T-helper 1 cell treated with Interleukin-12 subunit alpha and Interleukin-12 subunit beta and Interleukin-4 antibody, amounts not matched to agents 30 μg/mL and 1 μg/mL, for 36 hours (primary cell): ENCODE measurements around the gene COPS8.

Experiments
- H3K27ac Mint-ChIP-seq: one replicate; pipeline ENCODE4 v1.8.0; 2021; ENCODE audit warnings: mild to moderate bottlenecking, mixed read lengths
- H3K27me3 Mint-ChIP-seq: one replicate; pipeline ENCODE4 v1.8.0; 2021; ENCODE audit warnings: low read depth, mixed read lengths
- H3K36me3 Mint-ChIP-seq: one replicate; pipeline ENCODE4 v1.8.0; 2021; ENCODE audit warnings: low read depth, mixed read lengths
- H3K4me1 Mint-ChIP-seq: one replicate; pipeline ENCODE4 v1.8.0; 2021; ENCODE audit warnings: low read depth, mixed read lengths
- H3K4me3 Mint-ChIP-seq: one replicate; pipeline ENCODE4 v1.8.0; 2021; ENCODE audit warnings: mild to moderate bottlenecking, moderate library complexity, mixed read lengths
- H3K9me3 Mint-ChIP-seq: one replicate; pipeline ENCODE4 v1.8.0; 2021; ENCODE audit warnings: mixed read lengths

The COPS8 gene

DNA sequence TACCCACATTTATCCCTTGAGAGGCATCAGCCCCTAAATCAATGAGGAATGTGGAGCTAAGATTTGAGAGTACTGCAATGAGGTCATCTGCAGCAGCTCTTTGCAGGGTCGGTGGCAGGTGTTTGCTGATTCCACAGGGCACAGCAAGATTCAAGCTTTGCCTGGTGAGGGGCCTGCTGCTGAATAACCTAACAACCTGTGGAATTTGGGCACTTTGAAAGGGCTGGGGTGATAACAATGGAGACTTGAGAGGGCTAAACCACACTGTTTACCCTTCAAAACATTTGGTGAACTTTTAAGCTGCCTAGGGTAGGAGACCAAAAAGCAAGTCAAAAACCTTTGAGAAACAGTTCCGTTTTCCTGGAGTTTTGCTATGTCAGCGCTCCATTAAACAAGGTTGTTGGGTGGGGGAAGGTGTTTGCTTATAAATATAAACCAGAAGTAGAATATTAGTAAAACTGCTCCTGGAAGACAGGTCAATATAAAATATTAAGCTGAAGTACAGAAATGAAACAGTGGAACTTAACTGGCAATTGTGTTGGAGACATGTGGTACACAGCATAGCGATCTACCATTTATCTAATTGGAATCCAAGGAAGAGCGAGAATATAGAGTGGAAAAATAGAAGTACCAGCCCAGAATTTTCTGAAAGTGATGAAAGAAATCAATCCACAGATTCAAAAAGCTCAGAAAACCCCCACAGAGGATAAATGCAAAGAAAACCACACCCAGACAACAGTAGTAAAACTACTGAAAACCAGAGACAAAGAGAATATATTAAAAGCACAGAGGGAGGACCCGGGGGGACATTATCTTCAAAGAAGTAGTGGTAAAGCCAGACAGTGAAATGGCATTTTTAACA lies 15.7 kb downstream of the COPS8 start:
- Mint-ChIP-seq H3K27ac (no peak overlapping the region), H3K36me3 (peaks cover 28% of the 10 kb centered on the region), H3K4me3 (no peak overlapping the region), H3K4me1 (no peaks in the 10 kb centered on the region), H3K27me3 (no peaks in the 10 kb centered on the region), H3K9me3 (no peaks in the 10 kb centered on the region)

- Mint-ChIP-seq H3K4me3 (no peak overlapping the region), H3K36me3 (peaks cover 19% of the 10 kb centered on the region), H3K27me3 (no peaks in the 10 kb centered on the region), H3K27ac (no peak overlapping the region), H3K4me1 (no peaks in the 10 kb centered on the region), H3K9me3 (no peaks in the 10 kb centered on the region)
Measured at GRCh38 chr2:237102428-237102827, 16.7 kb downstream of the COPS8 start.

GRCh38 chr2:237109421-237109934 lies 23.8 kb downstream of the COPS8 start:
- Mint-ChIP-seq H3K36me3 (peaks cover 5% of the 10 kb centered on the region), H3K4me1 (no peaks in the 10 kb centered on the region), H3K4me3 (no peak overlapping the region), H3K27ac (no peak overlapping the region), H3K9me3 (no peaks in the 10 kb centered on the region), H3K27me3 (no peaks in the 10 kb centered on the region)

DNA sequence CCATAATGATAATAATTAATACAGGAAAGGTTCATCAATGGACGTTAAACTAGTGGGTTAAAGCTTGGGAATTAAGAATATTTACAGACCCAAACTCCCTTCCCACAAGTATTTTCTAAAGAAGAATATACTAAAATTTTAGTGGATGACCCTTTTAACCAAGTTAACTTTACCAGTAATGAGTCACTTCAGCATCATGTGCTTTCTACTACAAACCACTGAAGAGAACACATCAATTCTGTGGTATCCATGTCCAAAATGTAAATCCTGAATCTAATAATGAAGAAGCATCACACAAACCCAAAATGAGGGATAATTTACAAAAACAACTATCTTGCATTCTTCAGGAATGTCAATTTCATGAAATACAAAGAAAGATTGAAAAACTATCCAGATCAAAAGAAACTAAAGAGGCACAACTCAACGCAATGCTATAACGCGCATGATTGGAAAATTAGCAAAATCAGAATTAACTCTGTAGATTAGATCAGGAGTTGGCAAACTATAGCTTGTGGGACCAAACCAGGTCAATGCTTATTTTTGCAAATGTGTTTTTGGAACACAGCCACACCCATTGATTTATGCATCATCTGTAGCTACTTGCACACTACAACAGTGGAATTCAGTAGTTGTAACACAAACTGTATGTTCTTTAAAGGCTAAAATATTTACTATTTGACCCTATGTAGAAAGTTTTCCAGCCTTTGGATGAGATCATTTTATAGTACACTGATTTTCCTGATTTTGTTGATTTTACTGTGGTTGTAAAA lies 27.5 kb downstream of the COPS8 start:
- Mint-ChIP-seq H3K4me1 (no peaks in the 10 kb centered on the region), H3K36me3 (peaks cover 1% of the 10 kb centered on the region), H3K9me3 (no peaks in the 10 kb centered on the region), H3K27me3 (no peaks in the 10 kb centered on the region), H3K27ac (no peak overlapping the region), H3K4me3 (no peak overlapping the region)

DNA sequence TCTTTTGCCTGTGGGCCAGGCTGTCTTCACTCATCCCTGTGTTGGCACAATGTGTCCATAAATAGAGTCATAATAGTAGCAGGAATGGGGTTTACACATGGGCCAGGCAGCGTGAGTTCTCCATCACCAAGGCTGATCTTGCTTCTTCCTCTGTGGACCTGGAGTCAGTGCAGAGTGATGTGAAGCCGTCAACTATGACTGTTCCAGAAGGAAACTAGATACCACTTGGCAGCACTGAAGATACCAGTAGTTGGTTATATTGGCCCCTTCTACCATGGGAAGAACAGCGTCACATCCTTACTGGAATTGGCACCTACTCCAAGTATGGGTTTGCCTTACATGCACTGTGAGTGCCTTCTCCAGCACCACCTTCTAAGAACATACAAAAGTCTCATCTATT lies 30.2 kb downstream of the COPS8 start:
- Mint-ChIP-seq H3K27ac (no peak overlapping the region), H3K9me3 (no peaks in the 10 kb centered on the region), H3K27me3 (no peaks in the 10 kb centered on the region), H3K36me3 (no peaks in the 10 kb centered on the region), H3K4me1 (no peaks in the 10 kb centered on the region), H3K4me3 (no peak overlapping the region)

- Mint-ChIP-seq H3K4me3 (no peak overlapping the region), H3K4me1 (no peaks in the 10 kb centered on the region), H3K36me3 (no peaks in the 10 kb centered on the region), H3K27me3 (no peaks in the 10 kb centered on the region), H3K9me3 (no peaks in the 10 kb centered on the region), H3K27ac (no peak overlapping the region)
Measured at GRCh38 chr2:237116431-237116830, 30.7 kb downstream of the COPS8 start.

DNA sequence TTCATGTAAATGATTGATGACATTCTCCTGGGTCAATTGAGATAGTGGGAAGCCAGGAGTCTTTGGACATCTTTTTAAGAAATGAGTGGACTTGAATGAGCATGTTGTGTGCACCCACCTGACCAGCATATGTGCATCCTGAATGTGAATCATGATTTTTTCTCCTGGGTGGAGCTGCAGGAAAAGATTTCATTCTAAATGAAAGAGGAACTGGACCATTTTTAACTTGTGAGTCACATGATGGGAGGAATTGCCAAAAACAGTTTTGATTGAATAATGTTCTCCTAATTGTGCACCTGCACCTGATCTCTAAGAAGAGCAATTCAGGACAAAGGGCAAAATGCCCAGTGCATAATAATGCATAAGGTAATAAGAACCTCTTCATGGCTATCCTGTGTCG lies 32.3 kb downstream of the COPS8 start:
- no peaks in the 10 kb centered on the region for H3K9me3 Mint-ChIP-seq
- H3K27me3 Mint-ChIP-seq: no peaks in the 10 kb centered on the region
- H3K36me3 Mint-ChIP-seq: no peaks in the 10 kb centered on the region
- no peak overlapping the region for H3K4me3 Mint-ChIP-seq
- H3K4me1 Mint-ChIP-seq: no peaks in the 10 kb centered on the region
- H3K27ac Mint-ChIP-seq: no peak overlapping the region

- H3K27me3 Mint-ChIP-seq: no peaks in the 10 kb centered on the region
- H3K36me3 Mint-ChIP-seq: no peaks in the 10 kb centered on the region
- no peak overlapping the region for H3K4me3 Mint-ChIP-seq
- H3K4me1 Mint-ChIP-seq: no peaks in the 10 kb centered on the region
- H3K9me3 Mint-ChIP-seq: no peaks in the 10 kb centered on the region
- H3K27ac Mint-ChIP-seq: no peak overlapping the region
Measured at GRCh38 chr2:237118561-237119155, 33.0 kb downstream of the COPS8 start.

DNA sequence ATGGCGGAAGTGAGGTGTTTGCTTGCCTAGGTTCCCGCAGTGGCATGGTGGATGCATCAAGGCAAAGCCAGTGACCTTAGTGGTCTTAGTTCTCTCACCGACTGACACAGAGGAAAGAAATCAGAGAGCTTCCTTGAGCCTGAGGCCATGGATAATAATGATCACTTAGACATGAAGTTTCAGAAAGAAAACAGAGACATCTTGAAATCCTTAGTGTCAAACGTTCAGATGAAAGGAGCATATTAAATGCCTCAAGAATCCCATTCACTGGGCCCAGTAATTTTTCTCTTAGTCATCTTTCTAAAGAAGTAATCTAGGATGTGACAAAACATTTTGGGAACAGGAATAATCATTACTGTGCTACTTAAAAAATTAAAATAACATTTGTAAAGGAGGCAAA lies 35.2 kb downstream of the COPS8 start:
- no peaks in the 10 kb centered on the region for H3K4me1 Mint-ChIP-seq
- H3K36me3 Mint-ChIP-seq: no peaks in the 10 kb centered on the region
- no peaks in the 10 kb centered on the region for H3K9me3 Mint-ChIP-seq
- no peaks in the 10 kb centered on the region for H3K27me3 Mint-ChIP-seq
- H3K4me3 Mint-ChIP-seq: no peak overlapping the region
- H3K27ac Mint-ChIP-seq: no peak overlapping the region

- no peaks in the 10 kb centered on the region for H3K27me3 Mint-ChIP-seq
- H3K27ac Mint-ChIP-seq: no peak overlapping the region
- H3K9me3 Mint-ChIP-seq: no peaks in the 10 kb centered on the region
- H3K4me3 Mint-ChIP-seq: no peak overlapping the region
- no peaks in the 10 kb centered on the region for H3K4me1 Mint-ChIP-seq
- no peaks in the 10 kb centered on the region for H3K36me3 Mint-ChIP-seq
Measured at GRCh38 chr2:237121321-237121720, 35.6 kb downstream of the COPS8 start.

DNA sequence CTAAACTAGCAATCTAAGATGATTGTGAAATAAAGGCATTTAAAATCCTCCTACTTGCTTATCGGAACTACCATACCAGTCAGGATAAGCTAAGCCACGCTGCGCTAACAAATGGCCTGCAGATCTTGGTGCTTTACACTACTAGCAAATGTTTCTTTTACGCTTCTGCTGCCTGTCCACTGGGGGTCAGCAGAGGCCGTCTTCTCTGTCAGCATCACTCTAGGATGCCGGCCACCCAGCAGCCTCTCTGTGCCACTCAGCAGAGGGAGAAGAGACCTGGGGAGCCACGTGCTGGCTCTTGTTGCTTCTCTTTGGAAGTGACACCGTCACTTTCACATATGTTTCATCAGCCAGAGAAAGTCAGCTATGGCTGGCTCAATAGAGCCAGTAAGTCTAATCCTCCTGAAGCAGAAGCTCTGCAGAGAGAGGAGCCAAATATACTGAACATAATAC lies 36.6 kb downstream of the COPS8 start:
- Mint-ChIP-seq H3K9me3 (no peaks in the 10 kb centered on the region), H3K36me3 (no peaks in the 10 kb centered on the region), H3K27ac (no peak overlapping the region), H3K27me3 (no peaks in the 10 kb centered on the region), H3K4me3 (no peak overlapping the region), H3K4me1 (no peaks in the 10 kb centered on the region)

- no peaks in the 10 kb centered on the region for H3K36me3 Mint-ChIP-seq
- no peak overlapping the region for H3K4me3 Mint-ChIP-seq
- H3K27me3 Mint-ChIP-seq: no peaks in the 10 kb centered on the region
- H3K4me1 Mint-ChIP-seq: no peaks in the 10 kb centered on the region
- H3K27ac Mint-ChIP-seq: no peak overlapping the region
- no peaks in the 10 kb centered on the region for H3K9me3 Mint-ChIP-seq
Measured at GRCh38 chr2:237124820-237125219, 39.1 kb downstream of the COPS8 start.

GRCh38 chr2:237125967-237126366 lies 40.3 kb downstream of the COPS8 start:
- Mint-ChIP-seq H3K27me3 (no peaks in the 10 kb centered on the region), H3K4me1 (no peaks in the 10 kb centered on the region), H3K27ac (no peak overlapping the region), H3K4me3 (no peak overlapping the region), H3K36me3 (no peaks in the 10 kb centered on the region), H3K9me3 (no peaks in the 10 kb centered on the region)

- Mint-ChIP-seq H3K9me3 (no peaks in the 10 kb centered on the region), H3K27ac (no peak overlapping the region), H3K27me3 (no peaks in the 10 kb centered on the region), H3K4me3 (no peak overlapping the region), H3K36me3 (no peaks in the 10 kb centered on the region), H3K4me1 (no peaks in the 10 kb centered on the region)
Measured at GRCh38 chr2:237126519-237127174, 41.0 kb downstream of the COPS8 start.
